HG02840 (cell line): ENCODE measurements around the gene KDM4E.
"Not testable (repeated sequence)": the region's sequence is repeated elsewhere in the genome, so short reads cannot be mapped to it uniquely, and the experiment has no call there.

Source experiments
- ATAC-seq: cut with Tn5 transposase; IDR thresholded peaks from one replicate; pipeline ENCODE4 v1.9.1; 2021; ENCODE audit warnings: mild to moderate bottlenecking, moderate library complexity, moderate number of reproducible peaks; ENCODE audit not compliant: unreplicated experiment, low FRiP score

Gene KDM4E

GRCh38 chr11:95049122-95049521, 24.1 kb downstream of the KDM4E start, which contains the start of gene KDM4F:
TSS of gene KDM4F (plus strand) at chr11:95049422.
- ATAC-seq: not testable (repeated sequence)

- ATAC-seq: no peak
Measured at GRCh38 chr11:95050595-95051202, 25.6 kb downstream of the KDM4E start.

DNA sequence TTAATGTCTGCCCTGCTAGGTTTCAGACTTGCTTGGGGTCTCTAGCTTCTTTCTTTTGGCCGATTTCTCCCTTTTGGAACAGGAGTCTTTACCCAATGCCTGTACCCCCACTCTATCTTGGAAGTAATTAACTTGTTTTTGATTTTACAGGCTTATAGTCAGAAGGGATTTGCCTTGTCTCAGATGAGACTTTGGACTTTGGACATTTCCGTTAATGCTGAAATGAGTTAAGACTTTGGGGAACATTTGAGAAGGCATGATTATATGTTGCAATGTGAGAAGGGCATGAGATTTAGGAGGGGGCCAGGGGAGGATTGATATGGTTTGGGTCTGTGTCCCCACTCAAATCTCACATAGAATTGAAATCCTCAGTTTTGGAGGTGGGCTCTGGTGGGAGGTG, 29.3 kb downstream of the KDM4E start:
- ATAC-seq: no peak

DNA sequence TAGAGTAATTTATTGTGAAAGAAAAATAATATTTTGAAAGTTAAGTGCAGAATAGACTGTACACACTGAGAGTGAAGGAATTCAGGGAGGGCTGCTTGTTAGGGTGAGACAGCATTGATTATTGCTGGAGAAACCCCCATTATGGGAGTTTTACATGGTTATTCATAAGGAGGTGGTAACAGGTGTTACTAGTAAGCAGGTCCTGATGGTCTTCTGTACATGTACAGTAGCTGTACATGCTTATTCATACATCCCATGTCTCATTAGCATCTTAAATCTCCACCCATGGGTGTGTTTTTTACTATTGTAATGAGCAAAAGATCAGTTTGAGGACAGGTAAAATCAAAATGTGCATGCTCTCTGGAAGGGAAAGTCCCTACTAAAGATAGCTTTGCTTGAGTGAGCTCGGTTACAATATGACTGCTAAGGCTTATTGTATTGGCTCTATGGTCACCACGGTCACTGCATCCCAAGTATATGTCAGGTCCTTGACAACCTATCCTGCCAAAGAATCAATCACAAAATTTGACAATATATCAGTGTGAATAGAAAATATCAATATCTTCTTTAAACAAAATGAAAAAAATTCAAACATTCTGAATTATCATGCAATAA, 30.3 kb downstream of the KDM4E start:
- ATAC-seq: peak; percentile 88

GRCh38 chr11:95057959-95058358, 32.9 kb downstream of the KDM4E start:
- ATAC-seq: no peak

DNA sequence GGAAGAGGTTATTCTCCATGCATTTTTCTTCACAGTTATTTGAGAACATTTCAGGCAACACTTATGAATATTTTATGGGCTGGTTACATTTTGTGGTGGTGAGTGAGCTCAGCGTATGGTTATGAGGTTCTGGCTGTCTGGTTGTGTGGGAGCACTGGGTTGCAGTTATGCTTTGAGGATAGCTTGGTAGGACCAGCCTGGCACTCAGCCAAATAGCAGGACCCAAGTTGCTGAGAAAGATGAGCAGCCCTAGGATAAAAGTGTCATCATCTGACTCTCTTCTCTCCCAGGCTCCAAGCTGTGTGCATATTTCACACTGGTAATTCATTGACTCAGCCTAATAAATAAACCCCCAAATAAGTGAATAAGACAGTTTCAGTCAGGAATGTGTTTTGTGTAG, 33.6 kb downstream of the KDM4E start:
- no peak for ATAC-seq

- ATAC-seq: no peak
Measured at GRCh38 chr11:95059046-95059445, 34.0 kb downstream of the KDM4E start.

DNA sequence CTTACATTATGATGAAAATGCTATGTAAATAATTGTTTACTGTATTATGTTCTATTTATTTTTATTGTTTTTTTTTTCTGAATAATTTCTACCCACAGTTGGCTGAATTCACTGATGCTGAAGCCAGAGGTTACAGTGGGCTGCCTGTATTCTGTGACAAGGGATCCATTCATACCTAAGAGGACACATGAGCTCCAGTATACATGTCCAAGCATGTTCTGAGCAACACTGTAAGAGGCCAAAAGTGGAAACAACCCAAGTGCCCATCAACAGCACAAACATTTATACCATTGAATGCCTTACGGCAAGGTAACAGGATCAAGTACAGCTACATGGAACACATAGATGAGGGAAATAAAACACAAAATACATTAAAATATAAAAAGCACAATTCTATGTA, 40.3 kb downstream of the KDM4E start:
- no peak for ATAC-seq

GRCh38 chr11:95066716-95067038, 41.6 kb downstream of the KDM4E start, which contains the start of gene SRSF8:
TSS of gene SRSF8 (plus strand) at chr11:95066919. CDS start at chr11:95067227, 308 bp downstream.
- ATAC-seq: peak; percentile 47

- peak; percentile 58 for ATAC-seq
Measured at GRCh38 chr11:95067039-95067840, 42.2 kb downstream of the KDM4E start.

- ATAC-seq: no peak
Measured at GRCh38 chr11:95067841-95068219, 42.8 kb downstream of the KDM4E start.

- peak; percentile 54 for ATAC-seq
Measured at GRCh38 chr11:95068549-95068948, 43.5 kb downstream of the KDM4E start.

GRCh38 chr11:95070471-95070870, 45.4 kb downstream of the KDM4E start:
- no peak for ATAC-seq

GRCh38 chr11:95072948-95073347, 47.9 kb downstream of the KDM4E start:
- ATAC-seq: no peak

GRCh38 chr11:95074792-95075563, 49.9 kb downstream of the KDM4E start:
- ATAC-seq: no peak

GRCh38 chr11:95076416-95076815, 51.4 kb downstream of the KDM4E start:
- no peak for ATAC-seq

DNA sequence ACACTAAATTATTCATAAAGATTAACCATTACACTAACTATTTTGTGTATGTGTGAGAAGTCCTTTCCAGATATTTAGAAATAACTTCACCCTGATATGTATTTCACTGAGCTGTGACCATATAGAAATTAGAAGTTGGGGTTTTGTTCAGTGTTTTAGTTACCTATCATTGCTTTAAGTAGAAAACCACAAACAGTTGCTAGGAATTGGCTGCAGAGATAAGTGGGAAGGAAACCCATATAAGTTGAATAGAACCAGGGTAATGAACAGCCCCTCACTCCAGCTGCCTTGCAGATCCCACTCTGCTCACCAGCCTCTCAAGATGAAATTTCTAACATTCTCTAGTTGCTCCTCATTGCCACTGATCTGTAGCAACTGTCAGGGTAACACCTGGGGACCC, 51.9 kb downstream of the KDM4E start:
- no peak for ATAC-seq
